SJCRH30 (cell line): ENCODE results near the gene DTX3L. TPM values are rescaled to one million over a fixed set of nuclear protein-coding genes. Genes with fewer than 3 reads are reported as not detected.

ENCODE experiments used
- DNase-seq, 2 experiments: peaks; one replicate each; pipeline ENCODE4 v3.0.0-alpha.2; 2015 to 2020
- H3K27ac ChIP-seq: fragments of 250-450 bp; sonication (Bioruptor Pico); 2 replicates; pipeline ENCODE4 v1.5.1; 2020; ENCODE audit warnings: mild to moderate bottlenecking, moderate library complexity
- H3K27me3 ChIP-seq: fragments of 250-450 bp; sonication (Bioruptor Pico); 2 replicates; pipeline ENCODE4 v1.5.1; 2020; ENCODE audit warnings: mild to moderate bottlenecking, moderate library complexity
- H3K36me3 ChIP-seq: fragments of 250-450 bp; sonication (Bioruptor Pico); 2 replicates; pipeline ENCODE4 v1.5.1; 2020; ENCODE audit warnings: mild to moderate bottlenecking, moderate library complexity
- H3K4me1 ChIP-seq: fragments of 250-450 bp; sonication (Bioruptor Pico); 2 replicates; pipeline ENCODE4 v1.5.1; 2020; ENCODE audit warnings: mild to moderate bottlenecking, moderate library complexity
- H3K4me3 ChIP-seq: fragments of 250-450 bp; sonication (Bioruptor Pico); 2 replicates; pipeline ENCODE4 v1.5.1; 2020; ENCODE audit warnings: mild to moderate bottlenecking, moderate library complexity
- H3K9me3 ChIP-seq: fragments of 250-450 bp; sonication (Bioruptor Pico); replicated peaks from 2 replicates; pipeline ENCODE4 v1.5.1; 2020; ENCODE audit warnings: mild to moderate bottlenecking, moderate library complexity
- total RNA-seq: library from RNA; depleted of rRNA; stranded (reverse); fragments of >200 nt; shearing (Covaris generic); gene quantifications from 2 replicates; pipeline ENCODE4 v1.2.3, GENCODE V29; 2014

The DTX3L gene
- total RNA-seq, 1 experiment from 2014 or later, result 12.7 TPM

- no peaks in the 10 kb centered on the region for H3K9me3 ChIP-seq
- no peaks in the 10 kb centered on the region for H3K4me1 ChIP-seq
- no peak overlapping the region for H3K27ac ChIP-seq
- H3K36me3 ChIP-seq, result no peaks in the 10 kb centered on the region
- no peak for DNase-seq
- H3K27me3 ChIP-seq, result no peaks in the 10 kb centered on the region
- no peak overlapping the region for H3K4me3 ChIP-seq
Measured at GRCh38 chr3:122578069-122578740, 14.1 kb downstream of the DTX3L start.

GRCh38 chr3:122580470-122580869, 16.3 kb downstream of the DTX3L start:
- H3K27ac ChIP-seq, result no peak overlapping the region
- no peaks in the 10 kb centered on the region for H3K4me1 ChIP-seq
- H3K4me3 ChIP-seq, result no peak overlapping the region
- no peaks in the 10 kb centered on the region for H3K27me3 ChIP-seq
- H3K36me3 ChIP-seq, result no peaks in the 10 kb centered on the region
- no peaks in the 10 kb centered on the region for H3K9me3 ChIP-seq
- DNase-seq, result no peak

GRCh38 chr3:122581622-122582021, 17.5 kb downstream of the DTX3L start:
- Histone ChIP-seq H3K27me3 (no peaks in the 10 kb centered on the region), H3K9me3 (no peaks in the 10 kb centered on the region), H3K36me3 (no peaks in the 10 kb centered on the region), H3K27ac (no peak overlapping the region), H3K4me1 (no peaks in the 10 kb centered on the region), H3K4me3 (no peak overlapping the region)
- no peak for DNase-seq

GRCh38 chr3:122582390-122582789, 18.3 kb downstream of the DTX3L start:
- H3K9me3 ChIP-seq, result no peaks in the 10 kb centered on the region
- no peaks in the 10 kb centered on the region for H3K4me1 ChIP-seq

GRCh38 chr3:122586098-122586497, 22.0 kb downstream of the DTX3L start:
- Histone ChIP-seq H3K4me1 (no peaks in the 10 kb centered on the region), H3K36me3 (no peaks in the 10 kb centered on the region), H3K27ac (no peak overlapping the region), H3K27me3 (no peaks in the 10 kb centered on the region), H3K9me3 (no peaks in the 10 kb centered on the region), H3K4me3 (no peak overlapping the region)
- DNase-seq, result no peak

More at GRCh38 chr3:122582390-122582789, 18.3 kb downstream of the DTX3L start:
- no peak for DNase-seq
- no peak overlapping the region for H3K4me3 ChIP-seq
- no peaks in the 10 kb centered on the region for H3K36me3 ChIP-seq
- H3K27me3 ChIP-seq, result no peaks in the 10 kb centered on the region
- no peak overlapping the region for H3K27ac ChIP-seq

- no peak for DNase-seq
- Histone ChIP-seq H3K36me3 (no peaks in the 10 kb centered on the region), H3K27ac (no peak overlapping the region), H3K4me3 (no peak overlapping the region), H3K4me1 (no peaks in the 10 kb centered on the region), H3K9me3 (no peaks in the 10 kb centered on the region), H3K27me3 (no peaks in the 10 kb centered on the region)
Measured at GRCh38 chr3:122586773-122587485, 22.8 kb downstream of the DTX3L start.

GRCh38 chr3:122587572-122587971, 23.4 kb downstream of the DTX3L start:
- DNase-seq, result no peak
- Histone ChIP-seq H3K4me3 (no peak overlapping the region), H3K4me1 (no peaks in the 10 kb centered on the region), H3K27ac (no peak overlapping the region), H3K9me3 (no peaks in the 10 kb centered on the region), H3K27me3 (no peaks in the 10 kb centered on the region), H3K36me3 (no peaks in the 10 kb centered on the region)

- no peaks in the 10 kb centered on the region for H3K36me3 ChIP-seq
- H3K9me3 ChIP-seq, result no peaks in the 10 kb centered on the region
- H3K27ac ChIP-seq, result no peak overlapping the region
- no peak overlapping the region for H3K4me3 ChIP-seq
- no peak for DNase-seq
- H3K4me1 ChIP-seq, result no peaks in the 10 kb centered on the region
- no peaks in the 10 kb centered on the region for H3K27me3 ChIP-seq
Measured at GRCh38 chr3:122589297-122589696, 25.2 kb downstream of the DTX3L start.

- Histone ChIP-seq H3K9me3 (no peaks in the 10 kb centered on the region), H3K4me3 (no peak overlapping the region), H3K4me1 (no peaks in the 10 kb centered on the region), H3K36me3 (no peaks in the 10 kb centered on the region), H3K27ac (no peak overlapping the region), H3K27me3 (no peaks in the 10 kb centered on the region)
- no peak for DNase-seq
Measured at GRCh38 chr3:122590610-122591009, 26.5 kb downstream of the DTX3L start.

- Histone ChIP-seq H3K4me3 (no peak overlapping the region), H3K4me1 (no peaks in the 10 kb centered on the region), H3K27ac (no peak overlapping the region), H3K36me3 (no peaks in the 10 kb centered on the region), H3K9me3 (no peaks in the 10 kb centered on the region), H3K27me3 (no peaks in the 10 kb centered on the region)
- no peak for DNase-seq
Measured at GRCh38 chr3:122594025-122594424, 29.9 kb downstream of the DTX3L start.

- no peaks in the 10 kb centered on the region for H3K36me3 ChIP-seq
- no peak for DNase-seq
- no peaks in the 10 kb centered on the region for H3K9me3 ChIP-seq
- no peaks in the 10 kb centered on the region for H3K27me3 ChIP-seq
- no peak overlapping the region for H3K27ac ChIP-seq
- no peaks in the 10 kb centered on the region for H3K4me1 ChIP-seq
- no peak overlapping the region for H3K4me3 ChIP-seq
Measured at GRCh38 chr3:122598151-122598550, 34.0 kb downstream of the DTX3L start.

GRCh38 chr3:122598556-122598955, 34.4 kb downstream of the DTX3L start:
- DNase-seq, result no peak
- Histone ChIP-seq H3K9me3 (no peaks in the 10 kb centered on the region), H3K27ac (no peak overlapping the region), H3K4me1 (no peaks in the 10 kb centered on the region), H3K4me3 (no peak overlapping the region), H3K27me3 (no peaks in the 10 kb centered on the region), H3K36me3 (no peaks in the 10 kb centered on the region)

GRCh38 chr3:122602011-122602710, 38.0 kb downstream of the DTX3L start:
- Histone ChIP-seq H3K4me3 (no peak overlapping the region), H3K9me3 (no peaks in the 10 kb centered on the region), H3K27ac (no peak overlapping the region), H3K36me3 (no peaks in the 10 kb centered on the region), H3K4me1 (no peaks in the 10 kb centered on the region), H3K27me3 (no peaks in the 10 kb centered on the region)
- no peak for DNase-seq

GRCh38 chr3:122603056-122603455, 38.9 kb downstream of the DTX3L start:
- Histone ChIP-seq H3K27me3 (no peaks in the 10 kb centered on the region), H3K27ac (no peak overlapping the region), H3K9me3 (no peaks in the 10 kb centered on the region), H3K36me3 (no peaks in the 10 kb centered on the region), H3K4me3 (no peak overlapping the region), H3K4me1 (no peaks in the 10 kb centered on the region)
- no peak for DNase-seq

GRCh38 chr3:122606330-122606729, 42.2 kb downstream of the DTX3L start:
- no peak overlapping the region for H3K27ac ChIP-seq
- no peaks in the 10 kb centered on the region for H3K27me3 ChIP-seq
- no peak for DNase-seq
- H3K36me3 ChIP-seq, result no peaks in the 10 kb centered on the region
- H3K9me3 ChIP-seq, result no peaks in the 10 kb centered on the region; the same call in 1 of the 2 replicates
- H3K4me3 ChIP-seq, result no peak overlapping the region
- no peaks in the 10 kb centered on the region; the same call in 1 of the 2 replicates for H3K4me1 ChIP-seq
